GM23248 (cell line): Measurements from ENCODE around the gene CRYBB1. TPM values are rescaled to one million over a fixed set of nuclear protein-coding genes. Genes with fewer than 3 reads are reported as not detected.

ENCODE experiments used
- DNase-seq: peaks from one replicate; pipeline ENCODE4 v3.0.0-alpha.2; 2015
- H2AFZ ChIP-seq: fragments of 200-600 bp; sonication (generic); 2 replicates; pipeline ENCODE4 v1.6.1; 2016; ENCODE audit warnings: antibody characterized with exemption
- H3F3A ChIP-seq: fragments of 200-600 bp; sonication (generic); 2 replicates; pipeline ENCODE4 v1.6.1; 2016; ENCODE audit warnings: mild to moderate bottlenecking, antibody characterized with exemption, mixed run types; ENCODE audit not compliant: insufficient read depth
- H3K27ac ChIP-seq: fragments of 200-600 bp; sonication (generic); 2 replicates; pipeline ENCODE4 v1.5.1; 2016; ENCODE audit warnings: mild to moderate bottlenecking
- H3K27me3 ChIP-seq: fragments of 200-600 bp; sonication (generic); replicated peaks from 2 replicates; pipeline ENCODE4 v1.6.1; 2016; ENCODE audit warnings: mild to moderate bottlenecking; ENCODE audit not compliant: insufficient read depth
- H3K36me3 ChIP-seq: fragments of 200-600 bp; sonication (generic); 2 replicates; pipeline ENCODE4 v1.6.1; 2016; ENCODE audit warnings: low read depth, mild to moderate bottlenecking
- H3K4me1 ChIP-seq: fragments of 200-600 bp; sonication (generic); 2 replicates; pipeline ENCODE4 v1.6.1; 2016; ENCODE audit warnings: mild to moderate bottlenecking; ENCODE audit not compliant: insufficient read depth
- H3K4me2 ChIP-seq: fragments of 200-600 bp; sonication (generic); one replicate; pipeline ENCODE4 v1.6.1; 2016; ENCODE audit warnings: mild to moderate bottlenecking; ENCODE audit not compliant: unreplicated experiment
- H3K4me3 ChIP-seq: fragments of 200-600 bp; sonication (generic); 2 replicates; pipeline ENCODE4 v1.5.1; 2016; ENCODE audit warnings: mild to moderate bottlenecking
- H3K79me2 ChIP-seq: fragments of 200-600 bp; sonication (generic); 2 replicates; pipeline ENCODE4 v1.6.1; 2016; ENCODE audit warnings: mild to moderate bottlenecking; ENCODE audit not compliant: insufficient read depth
- H3K9ac ChIP-seq: fragments of 200-600 bp; sonication (generic); 2 replicates; pipeline ENCODE4 v1.6.1; 2016; ENCODE audit warnings: mild to moderate bottlenecking
- H3K9me2 ChIP-seq: fragments of 200-600 bp; sonication (generic); 2 replicates; pipeline ENCODE4 v1.6.1; 2016; ENCODE audit warnings: mixed run types, mild to moderate bottlenecking, moderate library complexity; ENCODE audit not compliant: insufficient read depth
- H3K9me3 ChIP-seq: fragments of 200-600 bp; sonication (generic); one replicate; pipeline ENCODE4 v1.6.1; 2017; ENCODE audit warnings: low read depth
- H4K20me1 ChIP-seq: fragments of 200-600 bp; sonication (generic); 2 replicates; pipeline ENCODE4 v1.6.0; 2016; ENCODE audit not compliant: insufficient read depth
- EZH2 ChIP-seq: fragments of 200-600 bp; sonication (generic); IDR thresholded peaks from 2 replicates; pipeline ENCODE4 v1.6.1; 2018; ENCODE audit warnings: antibody characterized with exemption, mild to moderate bottlenecking; ENCODE audit not compliant: insufficient read depth, poor library complexity, severe bottlenecking
- EZH2phosphoT487 ChIP-seq: fragments of 200-600 bp; sonication (generic); IDR thresholded peaks from 2 replicates; pipeline ENCODE4 v1.6.1; 2018; ENCODE audit warnings: antibody characterized with exemption, moderate library complexity, mild to moderate bottlenecking, low read depth; ENCODE audit not compliant: insufficient read depth
- WGBS, 2 experiments: methylation state at CpG; one replicate each; pipeline ENCODE4 v1.1.6; 2015 to 2017; ENCODE audit warnings: low lambda C conversion rate in 2 of 2, low coverage in 1 of 2; ENCODE audit errors: missing lambda C conversion rate in 2 of 2; 5-methylcytosine and 5-hydroxymethylcytosine counted together
- in situ Hi-C: fragments of 300-500 bp; cut with MboI; formaldehyde crosslinking; loops from 2 replicates; pipeline ENCODE4 v1.15.0; 2020
- polyA plus RNA-seq: library from polyadenylated mRNA; unstranded; fragments of >200 nt; fragmentation: Nextera tagmentation; extraction: Ambion mirVana; gene quantifications from 2 replicates; pipeline ENCODE4 v1.2.1, GENCODE V29; 2016
- total RNA-seq: library from RNA; depleted of rRNA; stranded (reverse); fragments of >200 nt; shearing (Covaris generic); gene quantifications from 2 replicates; pipeline ENCODE4 v1.2.3, GENCODE V29; 2014

Gene CRYBB1
- total and polyA plus RNA-seq, 2 experiments from 2014 or later = not detected

DNA sequence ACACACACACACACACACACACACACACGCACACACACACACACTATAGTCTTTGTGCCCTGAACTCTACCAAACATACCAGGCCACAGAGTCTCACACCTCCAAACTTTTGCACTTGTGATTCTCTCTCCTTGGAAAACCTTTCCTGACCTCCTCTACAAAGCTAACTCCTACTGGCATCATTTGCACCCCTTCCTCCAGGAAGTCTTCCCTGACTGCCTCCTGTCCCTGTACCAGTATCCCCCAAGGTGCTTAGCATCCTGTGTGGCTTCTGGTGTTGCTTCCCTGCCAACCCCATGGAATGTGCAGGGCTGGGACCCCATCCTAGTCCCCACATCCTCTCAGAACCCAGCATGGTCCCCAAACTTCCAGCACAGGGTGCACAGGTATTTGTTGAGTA, 36.8 kb downstream of the CRYBB1 start:
- Histone ChIP-seq H2AFZ (no peak overlapping the region), H3K9ac (no peak overlapping the region), H3K9me2 (no peaks in the 10 kb centered on the region), H3K27me3 (no peaks in the 10 kb centered on the region), H3K9me3 (no peaks in the 10 kb centered on the region), H3K4me2 (no peak overlapping the region), H3K79me2 (peaks cover 76% of the 10 kb centered on the region), H4K20me1 (no peaks in the 10 kb centered on the region; the same call in 1 of the 2 replicates), H3F3A (peaks cover 19% of the 10 kb centered on the region), H3K4me1 (peaks cover 15% of the 10 kb centered on the region), H3K27ac (no peak overlapping the region), H3K36me3 (no peaks in the 10 kb centered on the region), H3K4me3 (no peak overlapping the region)
- 71 to 83% methylated on average over 1 of the region's 1 CpG for WGBS, 2 experiments
- in situ Hi-C loops = no loop called here
- DNase-seq = no peak
- TF ChIP-seq EZH2 (no peak), EZH2phosphoT487 (no peak)

DNA sequence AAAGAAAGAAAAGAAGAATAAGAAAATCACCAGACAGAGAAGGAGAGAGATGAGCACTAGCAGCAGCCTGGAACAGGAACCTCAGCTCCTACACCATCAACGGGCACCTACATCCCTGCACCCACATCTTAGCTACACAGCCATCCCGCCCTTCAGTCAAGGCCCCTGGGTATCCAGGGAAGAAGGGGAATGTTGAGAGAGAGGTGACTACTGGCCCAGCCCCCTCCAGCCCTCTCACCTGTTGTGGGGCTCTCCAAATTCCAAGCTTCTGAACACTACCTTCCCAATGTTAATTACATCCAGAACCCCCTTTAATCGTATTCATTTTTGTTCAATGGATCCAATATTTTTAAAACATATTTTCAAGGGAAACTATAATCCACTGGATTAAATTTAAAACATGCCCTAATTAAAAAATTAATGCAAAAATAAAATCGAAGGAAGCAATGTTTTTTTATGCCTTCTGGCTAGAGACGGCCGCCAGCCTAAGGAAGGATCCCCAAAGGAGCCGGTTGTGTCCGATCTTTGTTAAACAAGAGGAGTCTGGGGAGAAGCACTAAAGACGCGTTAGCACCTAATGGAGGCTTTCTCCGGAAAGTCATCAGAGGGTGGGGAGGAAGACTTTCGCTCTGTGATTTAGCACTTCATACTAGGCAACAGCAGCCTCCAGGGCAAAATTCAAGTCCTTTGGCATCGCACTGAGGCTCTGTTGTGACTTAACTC, 37.4 kb downstream of the CRYBB1 start:
- peaks cover 80% of the 10 kb centered on the region for H3K79me2 ChIP-seq
- no peaks in the 10 kb centered on the region for H3K9me2 ChIP-seq
- H3K27me3 ChIP-seq = no peaks in the 10 kb centered on the region
- no peak overlapping the region for H3K9ac ChIP-seq
- in situ Hi-C loops = no loop called here
- H3F3A ChIP-seq = peaks cover 16% of the 10 kb centered on the region
- no peak for TF ChIP-seq EZH2phosphoT487
- H3K4me3 ChIP-seq = no peak overlapping the region
- H3K4me2 ChIP-seq = no peak overlapping the region
- no peaks in the 10 kb centered on the region for H3K36me3 ChIP-seq
- 86 to 88% methylated on average over 13 of the region's 13 CpGs for WGBS, 2 experiments
- DNase-seq = no peak
- H3K27ac ChIP-seq = no peak overlapping the region
- peaks cover 12% of the 10 kb centered on the region for H3K4me1 ChIP-seq
- H4K20me1 ChIP-seq = no peaks in the 10 kb centered on the region; the same call in 1 of the 2 replicates
- no peak overlapping the region for H2AFZ ChIP-seq
- H3K9me3 ChIP-seq = no peaks in the 10 kb centered on the region

DNA sequence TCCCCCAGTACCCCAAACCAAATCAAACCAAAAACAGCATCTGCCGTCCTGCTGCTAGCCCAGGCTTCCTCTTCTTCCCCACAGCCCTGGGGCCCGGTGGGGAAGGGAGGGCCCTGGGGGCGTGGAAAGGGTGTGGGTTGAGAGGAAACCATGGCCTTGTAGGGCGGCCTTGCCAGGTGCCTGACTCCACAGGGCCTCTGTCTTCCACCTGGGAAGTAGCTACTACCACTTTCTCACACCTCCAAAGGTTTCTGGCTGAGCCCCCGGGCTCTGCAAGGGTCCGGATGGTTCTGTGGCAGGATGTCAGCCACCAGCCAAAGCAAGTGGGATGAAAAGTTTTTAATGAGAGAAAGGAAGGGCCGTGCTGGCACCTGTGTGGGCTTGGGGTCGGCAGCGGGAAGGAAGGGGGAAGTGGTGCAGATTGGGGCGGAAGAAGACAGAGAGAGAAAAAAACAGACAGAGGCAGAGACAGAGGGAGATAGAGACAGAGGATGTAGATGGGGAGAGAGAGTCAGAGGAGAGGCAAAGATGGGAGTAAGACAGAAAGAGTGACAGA, 38.4 kb downstream of the CRYBB1 start:
- Histone ChIP-seq H3K27ac (no peak overlapping the region), H3K9me2 (no peaks in the 10 kb centered on the region), H3K4me3 (no peak overlapping the region), H2AFZ (no peak overlapping the region), H3K4me1 (peaks cover 3% of the 10 kb centered on the region), H3K27me3 (no peaks in the 10 kb centered on the region), H3K36me3 (no peaks in the 10 kb centered on the region), H3K4me2 (no peak overlapping the region), H3F3A (peaks cover 6% of the 10 kb centered on the region), H3K9ac (no peak overlapping the region), H3K9me3 (no peaks in the 10 kb centered on the region), H3K79me2 (peaks cover 84% of the 10 kb centered on the region), H4K20me1 (no peaks in the 10 kb centered on the region; the same call in 1 of the 2 replicates)
- no peak for TF ChIP-seq EZH2
- WGBS, 2 experiments = 84 to 89% methylated on average over 10 of the region's 10 CpGs
- in situ Hi-C loops = no loop called here
- DNase-seq = no peak

DNA sequence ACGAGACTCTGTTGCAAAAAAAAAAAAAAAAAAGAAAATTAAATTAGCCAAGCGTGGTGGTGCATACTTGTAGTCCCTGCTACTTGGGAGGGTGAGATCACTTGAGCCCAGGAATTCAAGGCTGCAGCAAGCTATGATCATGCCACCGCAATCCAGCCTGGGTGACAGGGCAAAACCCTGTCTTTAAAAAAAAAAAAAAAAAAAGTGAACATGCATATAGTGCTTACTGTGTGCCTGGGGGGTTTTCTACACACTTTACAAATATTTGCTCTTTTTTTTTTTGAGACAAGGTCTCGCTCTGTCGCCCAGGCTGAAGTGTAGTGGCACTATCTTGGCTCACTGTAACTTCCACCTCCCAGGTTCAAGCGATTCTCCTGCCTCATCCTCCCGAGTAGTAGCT, 40.7 kb downstream of the CRYBB1 start:
- Histone ChIP-seq H3K9me2 (no peaks in the 10 kb centered on the region), H3F3A (no peaks in the 10 kb centered on the region), H3K79me2 (peaks cover 83% of the 10 kb centered on the region), H3K4me2 (no peak overlapping the region), H2AFZ (no peak overlapping the region), H3K27me3 (no peaks in the 10 kb centered on the region), H3K27ac (no peak overlapping the region), H4K20me1 (no peaks in the 10 kb centered on the region; the same call in 1 of the 2 replicates), H3K9ac (no peak overlapping the region), H3K4me1 (no peaks in the 10 kb centered on the region), H3K4me3 (no peak overlapping the region), H3K9me3 (no peaks in the 10 kb centered on the region), H3K36me3 (0 out of 2 replicates have a peak, but pooled peaks cover 3% of the 10 kb centered on the region)
- WGBS, 2 experiments = 95 to 97% methylated on average over 7 of the region's 7 CpGs
- in situ Hi-C loops = no loop called here
- no peak for DNase-seq
- TF ChIP-seq EZH2phosphoT487 (no peak), EZH2 (no peak)
